ENCODE measurements around the gene UNCX. TPM values are rescaled to one million over a fixed set of nuclear protein-coding genes. Genes with fewer than 3 reads are reported as not detected.

Gene UNCX
- total and polyA plus RNA-seq, 2 experiments from 2014 or later: not detected

DNA sequence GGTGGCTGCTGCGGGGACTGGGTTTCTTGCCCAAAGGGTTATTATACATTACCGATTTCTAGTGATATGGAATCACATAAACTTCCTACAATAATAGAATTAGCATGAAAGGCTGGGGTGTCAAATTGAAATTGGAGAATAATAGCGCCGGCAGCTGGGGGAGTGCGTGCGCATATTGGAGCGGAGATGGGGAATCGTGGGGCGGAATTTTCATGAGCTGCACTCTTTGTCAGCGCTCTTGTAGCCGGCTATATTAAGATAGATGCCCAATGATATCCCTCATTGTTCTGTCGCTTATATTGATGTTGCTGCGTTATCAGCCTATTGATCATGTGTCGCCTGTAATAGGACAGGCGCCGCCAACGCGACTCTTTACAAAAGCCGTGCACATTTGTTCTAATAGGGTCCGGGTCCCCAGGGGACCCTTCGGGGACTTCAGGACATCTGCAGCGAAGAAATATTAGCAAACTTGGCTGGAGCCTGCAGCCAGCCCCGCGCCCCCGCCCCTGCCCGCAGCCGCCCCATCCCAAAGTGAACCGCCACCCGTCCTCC is 5.1 kb downstream of the UNCX start:
- Histone ChIP-seq H3K79me2 (replicated peaks; ENCODE audit: insufficient read depth) (no peaks in the 10 kb centered on the region), H3K4me3 (no peak overlapping the region), H3K4me1 (ENCODE audit: insufficient read depth) (peaks cover 51% of the 10 kb centered on the region), H3K4me2 (peak overlapping the region; percentile 59; the same call in 1 of the 2 replicates), H3K27me3 (ENCODE audit: insufficient read depth) (peaks cover 95% of the 10 kb centered on the region), H4K20me1 (replicated peaks; ENCODE audit: insufficient read depth) (peaks cover 12% of the 10 kb centered on the region; the same call in 1 of the 2 replicates), H3K36me3 (ENCODE audit: insufficient read depth) (no peaks in the 10 kb centered on the region), H2AFZ (no peak overlapping the region), H3K9me2 (ENCODE audit: insufficient read depth) (no peaks in the 10 kb centered on the region), H3F3A (replicated peaks; ENCODE audit: low read depth) (peaks cover 29% of the 10 kb centered on the region), H3K27ac (ENCODE audit: low read depth) (no peak overlapping the region)
- Mint-ChIP-seq H3K27me3 (ENCODE audit: insufficient read depth, low read depth, poor library complexity) (peaks cover 83% of the 10 kb centered on the region), H3K4me1 (peaks cover 31% of the 10 kb centered on the region), H3K4me3 (peak overlapping the region; percentile 46; the same call in 2 of the 3 replicates), H3K27ac (no peak overlapping the region), H3K9me3 (peaks cover 5% of the 10 kb centered on the region; the same call in 2 of the 3 replicates), H3K36me3 (ENCODE audit: low read depth) (peaks cover 3% of the 10 kb centered on the region; the same call in 1 of the 3 replicates)
- no peak for DNase-seq (ENCODE audit: low spot score)
- no peak for ATAC-seq
- peak; percentile 98 for TF ChIP-seq EZH2phosphoT487 (IDR thresholded peaks at IDR 0.05; ENCODE audit: unreplicated experiment)
- TF ChIP-seq, protein P1, sequence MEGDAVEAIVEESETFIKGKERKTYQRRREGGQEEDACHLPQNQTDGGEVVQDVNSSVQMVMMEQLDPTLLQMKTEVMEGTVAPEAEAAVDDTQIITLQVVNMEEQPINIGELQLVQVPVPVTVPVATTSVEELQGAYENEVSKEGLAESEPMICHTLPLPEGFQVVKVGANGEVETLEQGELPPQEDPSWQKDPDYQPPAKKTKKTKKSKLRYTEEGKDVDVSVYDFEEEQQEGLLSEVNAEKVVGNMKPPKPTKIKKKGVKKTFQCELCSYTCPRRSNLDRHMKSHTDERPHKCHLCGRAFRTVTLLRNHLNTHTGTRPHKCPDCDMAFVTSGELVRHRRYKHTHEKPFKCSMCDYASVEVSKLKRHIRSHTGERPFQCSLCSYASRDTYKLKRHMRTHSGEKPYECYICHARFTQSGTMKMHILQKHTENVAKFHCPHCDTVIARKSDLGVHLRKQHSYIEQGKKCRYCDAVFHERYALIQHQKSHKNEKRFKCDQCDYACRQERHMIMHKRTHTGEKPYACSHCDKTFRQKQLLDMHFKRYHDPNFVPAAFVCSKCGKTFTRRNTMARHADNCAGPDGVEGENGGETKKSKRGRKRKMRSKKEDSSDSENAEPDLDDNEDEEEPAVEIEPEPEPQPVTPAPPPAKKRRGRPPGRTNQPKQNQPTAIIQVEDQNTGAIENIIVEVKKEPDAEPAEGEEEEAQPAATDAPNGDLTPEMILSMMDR (conservative IDR thresholded peaks at IDR 0.05; ENCODE audit: low read depth in 2 of 2): no peak
- TF ChIP-seq EZH2 (IDR thresholded peaks at IDR 0.05; ENCODE audit: low read depth, unreplicated experiment): peak; percentile 100

DNA sequence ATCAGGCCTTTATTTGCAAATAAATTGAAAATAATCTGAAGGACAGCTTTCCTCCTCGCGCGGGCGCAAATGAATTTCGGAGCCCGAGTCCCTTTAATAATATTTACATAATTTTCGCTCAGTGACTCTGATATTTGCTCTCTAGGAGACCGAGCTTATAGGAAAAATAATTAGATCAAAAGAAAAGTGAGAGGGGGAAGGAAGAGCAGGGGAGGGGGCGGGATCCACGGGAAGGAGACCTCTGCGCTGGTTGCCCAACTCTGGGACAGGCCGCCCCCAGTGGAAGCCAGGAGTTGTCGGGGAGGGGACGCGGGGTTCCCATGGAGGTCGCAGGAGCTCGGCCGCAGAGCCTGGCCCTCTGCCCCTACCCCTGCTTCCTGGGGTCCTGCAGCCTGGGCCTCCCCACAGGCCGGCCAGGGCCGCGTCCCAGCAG is 5.8 kb downstream of the UNCX start:
- ATAC-seq: peak; percentile 3
- H3K4me1 ChIP-seq (ENCODE audit: insufficient read depth): peaks cover 57% of the 10 kb centered on the region
- H2AFZ ChIP-seq: no peak overlapping the region
- H3K27ac ChIP-seq (ENCODE audit: low read depth): no peak overlapping the region
- peak overlapping the region; percentile 48 for H3K4me2 ChIP-seq
- no peak overlapping the region for H3K4me3 Mint-ChIP-seq
- H3K27ac Mint-ChIP-seq: no peak overlapping the region
- DNase-seq (ENCODE audit: low spot score): peak; percentile 64
- peaks cover 16% of the 10 kb centered on the region; the same call in 1 of the 2 replicates for H4K20me1 ChIP-seq (replicated peaks; ENCODE audit: insufficient read depth)
- no peaks in the 10 kb centered on the region for H3K36me3 ChIP-seq (ENCODE audit: insufficient read depth)
- H3K79me2 ChIP-seq (replicated peaks; ENCODE audit: insufficient read depth): no peaks in the 10 kb centered on the region
- H3K9me2 ChIP-seq (ENCODE audit: insufficient read depth): no peaks in the 10 kb centered on the region
- peaks cover 29% of the 10 kb centered on the region for H3F3A ChIP-seq (replicated peaks; ENCODE audit: low read depth)
- peaks cover 35% of the 10 kb centered on the region for H3K4me1 Mint-ChIP-seq
- H3K27me3 ChIP-seq (ENCODE audit: insufficient read depth): peaks cover 96% of the 10 kb centered on the region
- H3K9me3 Mint-ChIP-seq: peaks cover 5% of the 10 kb centered on the region; the same call in 2 of the 3 replicates
- peak overlapping the region; percentile 35; the same call in 1 of the 2 replicates for H3K4me3 ChIP-seq
- TF ChIP-seq EZH2 (IDR thresholded peaks at IDR 0.05; ENCODE audit: low read depth, unreplicated experiment) (peak; percentile 99), EZH2phosphoT487 (IDR thresholded peaks at IDR 0.05; ENCODE audit: unreplicated experiment) (no peak)
- H3K27me3 Mint-ChIP-seq (ENCODE audit: insufficient read depth, low read depth, poor library complexity): peaks cover 88% of the 10 kb centered on the region
- peaks cover 3% of the 10 kb centered on the region; the same call in 1 of the 3 replicates for H3K36me3 Mint-ChIP-seq (ENCODE audit: low read depth)

DNA sequence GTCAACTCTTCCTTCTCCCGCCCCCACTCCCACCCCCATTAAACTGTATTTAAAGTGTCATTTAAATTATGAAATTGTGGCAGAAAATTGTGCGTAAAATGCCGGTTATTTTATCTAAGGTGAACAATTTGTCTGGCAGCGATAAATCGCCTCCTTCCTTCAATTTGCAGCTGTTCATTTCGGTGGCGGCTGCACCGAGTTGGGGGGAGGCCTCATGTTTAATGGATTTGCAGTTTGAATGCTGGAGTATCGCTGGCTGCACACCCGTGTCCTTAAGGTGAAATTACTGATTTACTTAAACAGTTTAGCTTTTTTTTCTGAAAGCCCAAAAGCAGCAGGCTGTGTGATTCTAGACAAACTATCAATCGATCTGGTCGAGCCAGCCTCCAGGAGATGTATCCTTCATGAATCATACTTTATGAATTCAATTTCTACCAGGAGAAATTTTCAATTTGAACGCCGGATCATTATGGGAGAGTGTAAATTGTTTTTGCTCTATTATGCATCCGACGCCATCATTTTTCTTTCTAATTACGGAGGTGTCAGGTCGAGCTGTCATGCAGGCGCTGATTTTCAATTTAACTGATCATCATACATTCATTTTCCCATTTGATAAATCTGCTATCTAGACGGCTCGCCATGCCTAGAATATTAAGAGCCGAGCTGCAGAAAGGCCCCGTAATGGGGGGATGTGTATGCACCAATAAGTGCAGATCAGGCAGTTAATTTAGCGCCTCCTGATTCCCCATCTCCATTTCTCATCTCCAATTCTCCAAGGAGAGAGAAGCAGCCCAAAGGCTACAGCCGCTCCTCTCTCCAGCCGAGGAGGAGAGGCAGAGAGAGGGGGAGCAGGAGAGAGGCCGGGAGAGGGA is 6.5 kb downstream of the UNCX start:
- no peak overlapping the region for H3K27ac Mint-ChIP-seq
- DNase-seq (ENCODE audit: low spot score) (peak; percentile 68), ATAC-seq (no peak)
- Histone ChIP-seq H3K27me3 (ENCODE audit: insufficient read depth) (peaks cover 96% of the 10 kb centered on the region), H3K4me1 (ENCODE audit: insufficient read depth) (peaks cover 61% of the 10 kb centered on the region), H2AFZ (no peak overlapping the region), H3K4me3 (peak overlapping the region; percentile 35), H4K20me1 (replicated peaks; ENCODE audit: insufficient read depth) (peaks cover 23% of the 10 kb centered on the region; the same call in 1 of the 2 replicates), H3K27ac (ENCODE audit: low read depth) (no peak overlapping the region), H3F3A (replicated peaks; ENCODE audit: low read depth) (peaks cover 27% of the 10 kb centered on the region), H3K4me2 (peak overlapping the region; percentile 82), H3K9me2 (ENCODE audit: insufficient read depth) (no peaks in the 10 kb centered on the region), H3K79me2 (replicated peaks; ENCODE audit: insufficient read depth) (no peaks in the 10 kb centered on the region), H3K36me3 (ENCODE audit: insufficient read depth) (no peaks in the 10 kb centered on the region)
- H3K36me3 Mint-ChIP-seq (ENCODE audit: low read depth): peaks cover 3% of the 10 kb centered on the region; the same call in 1 of the 3 replicates
- H3K4me1 Mint-ChIP-seq: peaks cover 39% of the 10 kb centered on the region
- peak overlapping the region; percentile 24; the same call in 1 of the 3 replicates for H3K4me3 Mint-ChIP-seq
- H3K9me3 Mint-ChIP-seq: peaks cover 5% of the 10 kb centered on the region; the same call in 2 of the 3 replicates
- no peak for TF ChIP-seq POLR2AphosphoS5 (IDR thresholded peaks at IDR 0.05; ENCODE audit: low read depth)
- peak; percentile 77 for TF ChIP-seq EZH2 (IDR thresholded peaks at IDR 0.05; ENCODE audit: low read depth, unreplicated experiment)
- H3K27me3 Mint-ChIP-seq (ENCODE audit: insufficient read depth, low read depth, poor library complexity): peaks cover 88% of the 10 kb centered on the region
